Keratinocyte (primary cell): Measurements from ENCODE around the gene PRR15. TPM values are rescaled to one million over a fixed set of nuclear protein-coding genes. Genes with fewer than 3 reads are reported as not detected.
"Not testable (repeated sequence)": the region's sequence is repeated elsewhere in the genome, so short reads cannot be mapped to it uniquely, and the experiment has no call there.

Source experiments
- DNase-seq: peaks from one replicate; pipeline ENCODE4 v3.0.0-alpha.2; 2011; ENCODE audit warnings: low read depth, missing footprints, low spot score
- FAIRE-seq: peaks from 2 replicates; lab custom pipeline; 2011; peaks lifted over from hg19 to GRCh38; lab: Jason Lieb, UNC
- H2AFZ ChIP-seq: 2 replicates; pipeline ENCODE4 v1.6.0; 2012; ENCODE audit warnings: low read length, control low read depth, inconsistent platforms; ENCODE audit not compliant: control insufficient read depth
- H3K27ac ChIP-seq: 2 replicates; pipeline ENCODE4 v1.5.1; 2011; ENCODE audit warnings: low read length; ENCODE audit not compliant: control insufficient read depth, insufficient read depth
- H3K27me3 ChIP-seq: 3 replicates; pipeline ENCODE4 v1.6.0; 2011; ENCODE audit warnings: low read length; ENCODE audit not compliant: control insufficient read depth, insufficient read depth; ENCODE audit errors: extremely low read depth
- H3K36me3 ChIP-seq, 2 experiments: 2 replicates in 1 of 2; 3 replicates in 1 of 2; pipeline ENCODE4 v1.5.1; 2011; ENCODE audit warnings: low read length in 2 of 2, mild to moderate bottlenecking in 1 of 2; ENCODE audit not compliant: control insufficient read depth in 2 of 2, insufficient read depth in 2 of 2; ENCODE audit errors: extremely low read depth in 1 of 2
- H3K4me1 ChIP-seq: 3 replicates; pipeline ENCODE4 v1.5.1; 2011; ENCODE audit warnings: low read length; ENCODE audit not compliant: control insufficient read depth, insufficient read depth; ENCODE audit errors: extremely low read depth
- H3K4me2 ChIP-seq: 3 replicates; pipeline ENCODE4 v1.6.0; 2011; ENCODE audit warnings: low read depth, low read length; ENCODE audit not compliant: control insufficient read depth, insufficient read depth; ENCODE audit errors: extremely low read depth
- H3K4me3 ChIP-seq, 3 experiments: fragments of 200-600 bp in 1 of 3; sonication (generic) in 1 of 3; 2 replicates in 2 of 3; 3 replicates in 1 of 3; pipeline ENCODE4 v1.5.1; 2011 to 2016; ENCODE audit warnings: low read length in 3 of 3, mild to moderate bottlenecking in 3 of 3, control low read depth in 2 of 3, inconsistent platforms in 1 of 3, low read depth in 1 of 3, mixed read lengths in 1 of 3, mixed run types in 1 of 3, moderate library complexity in 1 of 3; ENCODE audit not compliant: control insufficient read depth in 2 of 3, insufficient read depth in 2 of 3; ENCODE audit errors: extremely low read depth in 1 of 3
- H3K79me2 ChIP-seq: 2 replicates; pipeline ENCODE4 v1.6.0; 2012; ENCODE audit warnings: low read length; ENCODE audit not compliant: control insufficient read depth, insufficient read depth
- H3K9ac ChIP-seq: 3 replicates; pipeline ENCODE4 v1.6.0; 2011; ENCODE audit warnings: low read length; ENCODE audit not compliant: control insufficient read depth, insufficient read depth; ENCODE audit errors: extremely low read depth
- H3K9me1 ChIP-seq: 3 replicates; pipeline ENCODE4 v1.6.0; 2011; ENCODE audit warnings: low read length; ENCODE audit not compliant: control insufficient read depth, insufficient read depth; ENCODE audit errors: extremely low read depth
- H3K9me3 ChIP-seq: 2 replicates; pipeline ENCODE4 v1.5.1; 2012; ENCODE audit warnings: low read depth, low read length; ENCODE audit not compliant: control insufficient read depth
- H4K20me1 ChIP-seq: 3 replicates; pipeline ENCODE4 v1.6.0; 2011; ENCODE audit warnings: low read length; ENCODE audit not compliant: control insufficient read depth, insufficient read depth; ENCODE audit errors: extremely low read depth
- CTCF ChIP-seq, 3 experiments: IDR thresholded peaks in 1 of 3; conservative IDR thresholded peaks in 1 of 3; optimal IDR thresholded peaks in 1 of 3; 2 replicates in 2 of 3; 3 replicates in 1 of 3; pipeline versions ENCODE3 to v1.5.1; 2011; ENCODE audit warnings: low read length in 3 of 3, mild to moderate bottlenecking in 3 of 3, moderate library complexity in 2 of 3, control low read depth in 1 of 3, inconsistent platforms in 1 of 3; ENCODE audit not compliant: insufficient read depth in 2 of 3; ENCODE audit errors: extremely low read depth in 1 of 3
- EZH2 ChIP-seq: IDR thresholded peaks from one replicate; pipeline ENCODE4 v1.6.1; 2012; ENCODE audit warnings: inconsistent platforms, mild to moderate bottlenecking, low read length, moderate library complexity
- dilution Hi-C: fragments of 300-500 bp; cut with MboI; formaldehyde crosslinking; loops from one replicate; pipeline ENCODE4 v1.7.0; 2020; ENCODE audit warnings: low sequenced_read_pairs; ENCODE audit not compliant: extremely low pct_ligation_motif_present
- polyA plus RNA-seq, 5 experiments: library from polyadenylated mRNA; depleted of rRNA in 3 of 5; stranded (reverse) in 3 of 5; stranded (forward) in 1 of 5; unstranded in 1 of 5; fragments of >200 nt; gene quantifications; 1 replicate in 1 of 5; 2 replicates in 3 of 5; 3 replicates in 1 of 5; pipeline versions ENCODE4 v1.2.1 to v1.2.3, GENCODE V29; 2011 to 2012; ENCODE audit warnings: missing spikeins in 2 of 5, low read depth in 1 of 5, low replicate concordance in 1 of 5

The PRR15 gene
- polyA plus RNA-seq, 1 donor (not counting 4 experiments of a cell fraction or from before 2014, with no cell fraction given): 1.8 TPM

- H3K36me3 ChIP-seq: no peaks in the 10 kb centered on the region
- no peak for FAIRE-seq
- no peak overlapping the region for H3K4me3 ChIP-seq
- no peaks in the 10 kb centered on the region for H3K79me2 ChIP-seq
- DNase-seq: no peak
- H3K9ac ChIP-seq: no peak overlapping the region
- no peak for TF ChIP-seq CTCF (optimal IDR thresholded peaks at IDR 0.05 in 1 of 3, IDR thresholded peaks at IDR 0.05 in 1 of 3, conservative IDR thresholded peaks at IDR 0.05 in 1 of 3; ENCODE audit: extremely low read depth in 1 of 3, insufficient read depth in 2 of 3, low read length in 3 of 3)
- TF ChIP-seq EZH2: no peak
- H3K27ac ChIP-seq: no peak overlapping the region
- no peak overlapping the region for H2AFZ ChIP-seq
- no peaks in the 10 kb centered on the region for H3K9me1 ChIP-seq
- H3K4me2 ChIP-seq: no peak overlapping the region
- H4K20me1 ChIP-seq: no peaks in the 10 kb centered on the region
- H3K27me3 ChIP-seq: no peaks in the 10 kb centered on the region
- no peaks in the 10 kb centered on the region for H3K9me3 ChIP-seq
- no peaks in the 10 kb centered on the region for H3K4me1 ChIP-seq
- dilution Hi-C loops: no loop called here
Measured at GRCh38 chr7:29527505-29528108, 36.0 kb upstream of the PRR15 start.

DNA sequence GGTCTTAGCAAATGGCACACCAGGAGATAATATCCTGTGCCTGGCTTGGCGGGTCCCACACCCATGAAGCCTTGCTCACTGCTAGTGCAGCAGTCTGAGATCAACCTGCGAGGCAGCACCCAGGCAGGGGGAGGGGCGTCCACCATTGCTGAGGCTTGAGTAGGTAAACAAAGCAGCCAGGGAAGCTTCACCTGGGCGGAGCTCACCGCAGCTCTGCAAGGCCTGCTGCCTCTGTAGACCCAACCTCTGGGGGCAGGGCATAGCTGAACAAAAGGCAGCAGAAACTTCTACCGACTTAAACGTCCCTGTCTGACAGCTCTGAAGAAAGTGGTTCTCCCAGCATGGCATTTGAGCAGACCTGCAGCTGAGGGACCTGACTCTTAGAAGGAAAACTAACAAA lies 35.1 kb upstream of the PRR15 start:
- H3K4me3 ChIP-seq, DNase-seq, dilution Hi-C loops, H3K4me1 ChIP-seq, H4K20me1 ChIP-seq, H3K27ac ChIP-seq, FAIRE-seq, H3K9me1 ChIP-seq, H3K9ac ChIP-seq, H3K27me3 ChIP-seq, H3K4me2 ChIP-seq, H2AFZ ChIP-seq, H3K9me3 ChIP-seq, H3K36me3 ChIP-seq, H3K79me2 ChIP-seq: not testable (repeated sequence)

GRCh38 chr7:29538389-29538788 lies 25.2 kb upstream of the PRR15 start:
- Histone ChIP-seq H3K27me3 (no peaks in the 10 kb centered on the region), H3K36me3 (no peaks in the 10 kb centered on the region), H3K4me2 (no peak overlapping the region), H3K4me1 (peaks cover 11% of the 10 kb centered on the region), H4K20me1 (no peaks in the 10 kb centered on the region), H3K9me1 (no peaks in the 10 kb centered on the region), H3K9me3 (no peaks in the 10 kb centered on the region), H3K9ac (no peak overlapping the region), H3K79me2 (no peaks in the 10 kb centered on the region), H3K27ac (no peak overlapping the region), H3K4me3 (no peak overlapping the region), H2AFZ (no peak overlapping the region)
- dilution Hi-C loops: no loop called here
- DNase-seq (no peak), FAIRE-seq (no peak)
- TF ChIP-seq EZH2 (no peak), CTCF (optimal IDR thresholded peaks at IDR 0.05 in 1 of 3, IDR thresholded peaks at IDR 0.05 in 1 of 3, conservative IDR thresholded peaks at IDR 0.05 in 1 of 3; ENCODE audit: extremely low read depth in 1 of 3, insufficient read depth in 2 of 3, low read length in 3 of 3) (no peak)
